Activated T-cell treated with anti-CD3 and anti-CD28 coated beads for 4 hours (primary cell): ENCODE measurements around the gene CAMK1G.

Source experiments
- DNase-seq: peaks from one replicate; pipeline ENCODE4 v3.0.0-alpha.2; 2020

The CAMK1G gene

DNA sequence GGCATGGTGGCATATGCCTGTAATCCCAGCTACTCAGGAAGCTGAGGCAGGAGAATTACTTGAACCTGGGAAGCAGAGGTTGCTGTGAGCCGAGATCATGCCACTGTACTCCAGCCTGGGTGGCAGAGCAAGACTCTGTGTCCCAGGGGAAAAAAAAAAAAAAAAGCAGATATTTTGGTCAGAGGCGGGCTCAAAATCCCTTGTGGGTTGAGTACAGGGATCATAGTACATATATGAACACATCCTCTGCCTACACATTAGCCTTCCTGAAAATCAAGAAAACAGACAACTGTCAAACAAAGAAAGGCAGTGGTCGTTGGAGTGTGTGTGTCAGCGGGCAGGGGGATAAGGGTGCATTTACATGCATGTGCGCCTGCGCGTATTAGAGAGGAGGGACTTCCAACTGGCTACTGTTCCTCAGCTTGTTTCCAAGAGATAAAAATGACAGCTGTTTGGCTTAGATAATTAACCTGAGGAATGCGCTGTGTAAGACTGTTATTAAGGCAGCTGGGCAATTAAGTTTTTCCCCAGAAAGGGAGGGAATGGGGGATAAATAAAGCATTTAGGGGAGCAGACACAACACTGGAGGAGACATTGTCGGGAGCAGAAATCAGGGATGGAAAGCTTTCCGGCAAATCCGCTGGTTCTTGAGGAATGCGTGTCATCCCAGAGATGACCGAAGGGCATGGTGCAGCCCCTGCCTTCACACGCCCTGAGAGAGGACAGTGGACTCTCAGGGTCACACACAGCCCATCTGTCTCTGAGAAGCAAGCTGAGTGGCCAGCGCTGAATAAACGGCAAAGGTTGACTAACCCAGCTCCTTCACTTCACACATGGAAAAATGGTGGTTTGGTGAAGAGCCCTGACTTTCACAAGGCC lies 62.3 kb downstream of the CAMK1G start:
- no peak for DNase-seq

DNA sequence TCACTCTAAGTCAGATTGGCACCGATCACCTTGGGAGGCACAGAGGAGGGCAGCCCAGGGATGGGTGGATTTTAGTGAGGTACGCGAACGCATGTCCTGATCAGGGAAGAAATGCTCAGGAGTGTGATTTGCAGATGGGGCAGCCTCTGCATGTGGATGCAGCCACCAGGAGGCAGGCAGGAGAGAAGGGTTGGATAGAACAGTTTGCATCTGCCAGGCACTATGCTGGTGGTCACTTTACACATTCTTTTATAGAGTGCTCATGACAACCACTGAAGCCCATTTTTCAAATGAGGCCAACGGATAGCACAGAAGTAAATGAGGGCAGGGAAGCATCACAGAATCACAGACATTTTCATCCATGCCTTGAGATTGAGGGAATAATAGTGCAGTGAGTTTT lies 63.0 kb downstream of the CAMK1G start:
- no peak for DNase-seq

DNA sequence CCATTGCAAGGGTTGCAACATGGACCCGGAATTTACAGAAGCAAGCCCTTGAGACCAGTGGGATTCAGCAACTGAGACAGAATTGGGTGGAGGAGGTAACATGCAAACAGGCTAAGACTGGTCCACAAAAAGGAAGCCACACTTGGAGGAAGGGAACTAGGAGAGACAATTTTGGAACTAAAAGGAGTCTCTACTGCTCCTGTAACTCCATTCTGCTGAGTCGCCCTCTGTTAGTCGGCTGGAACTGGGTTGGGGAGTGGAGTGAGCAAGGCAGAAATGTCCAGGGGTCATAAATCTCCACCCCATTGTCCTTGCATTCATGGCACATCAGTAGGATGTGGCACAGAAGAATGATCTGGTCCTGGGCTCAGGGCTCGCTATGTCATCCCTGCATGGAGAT lies 63.6 kb downstream of the CAMK1G start:
- DNase-seq = no peak

DNA sequence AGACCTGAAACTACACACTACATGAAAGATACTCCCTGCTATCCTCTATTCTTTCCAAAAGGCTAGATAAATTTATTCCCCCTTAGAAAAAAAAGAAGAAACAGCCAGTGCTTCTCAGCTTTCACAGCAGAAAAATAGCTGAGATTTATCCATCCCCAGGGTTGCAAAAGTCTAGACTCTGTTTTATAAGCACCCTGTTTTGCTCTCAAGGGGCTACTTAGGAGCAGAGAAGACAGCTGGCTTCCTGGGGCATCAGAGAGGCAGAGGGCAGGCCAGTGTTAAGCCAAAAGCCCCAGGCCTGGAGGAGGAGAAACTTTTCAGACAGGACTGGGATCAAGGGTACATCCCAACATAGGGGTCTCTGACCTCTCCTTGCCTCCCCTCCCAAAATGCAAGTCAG lies 64.8 kb downstream of the CAMK1G start:
- no peak for DNase-seq

DNA sequence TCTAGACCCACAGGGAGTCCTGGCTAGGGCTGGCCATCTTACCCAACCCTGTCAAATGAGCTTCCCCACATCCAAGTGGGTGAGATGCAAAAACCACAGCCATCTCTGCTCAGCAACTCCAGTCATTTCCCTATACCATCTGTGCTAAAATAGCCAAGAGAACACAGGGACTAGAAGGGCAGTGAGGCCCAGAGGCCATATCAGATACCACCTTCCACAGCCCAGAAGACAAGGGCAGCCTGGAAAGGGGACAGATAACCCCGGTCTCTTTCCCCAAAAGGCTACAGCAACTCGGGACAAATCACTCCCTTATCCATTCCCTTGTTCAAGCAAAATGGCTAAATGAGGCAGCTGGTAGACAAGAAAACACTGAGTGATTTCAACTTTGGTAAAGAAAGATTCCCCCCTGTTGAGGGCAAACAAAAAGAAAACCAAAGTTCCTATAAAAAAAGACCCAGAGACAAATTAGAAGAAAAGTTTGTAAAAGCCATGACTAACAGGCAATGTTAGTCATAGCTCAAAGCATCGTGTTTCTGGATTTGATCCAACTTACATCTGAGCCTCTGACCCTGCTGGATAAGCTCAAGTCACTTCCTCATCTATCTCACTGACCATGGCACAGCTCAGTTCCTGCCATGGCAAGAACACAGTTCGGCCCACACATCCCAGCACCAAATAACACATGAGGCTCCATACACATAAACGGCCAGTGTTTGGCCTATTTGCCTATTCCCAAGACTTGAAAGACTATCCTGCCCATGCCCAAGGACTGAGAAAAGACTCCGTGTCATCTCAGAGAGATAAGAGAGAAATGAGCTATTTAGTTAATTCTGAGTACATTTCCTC lies 65.6 kb downstream of the CAMK1G start:
- DNase-seq = no peak

DNA sequence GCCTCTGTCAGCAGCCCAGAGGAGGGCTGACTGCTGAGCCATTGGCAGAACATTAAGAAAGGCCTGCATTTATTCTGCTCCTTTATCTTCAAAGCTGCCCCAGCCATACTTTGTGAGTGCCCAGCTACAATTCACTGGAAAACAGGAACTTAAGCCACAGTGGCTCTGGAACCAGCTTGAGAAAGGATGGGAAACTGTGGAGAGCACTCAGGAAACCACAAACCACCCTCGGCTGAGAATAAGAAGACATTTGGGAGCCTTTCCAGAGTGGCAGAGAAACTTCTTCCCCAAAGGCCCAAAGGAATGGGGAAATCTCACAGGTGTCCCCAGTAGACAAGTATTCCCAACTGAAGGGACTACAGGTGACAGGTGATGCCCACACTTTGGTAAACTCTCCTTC lies 66.9 kb downstream of the CAMK1G start:
- no peak for DNase-seq

DNA sequence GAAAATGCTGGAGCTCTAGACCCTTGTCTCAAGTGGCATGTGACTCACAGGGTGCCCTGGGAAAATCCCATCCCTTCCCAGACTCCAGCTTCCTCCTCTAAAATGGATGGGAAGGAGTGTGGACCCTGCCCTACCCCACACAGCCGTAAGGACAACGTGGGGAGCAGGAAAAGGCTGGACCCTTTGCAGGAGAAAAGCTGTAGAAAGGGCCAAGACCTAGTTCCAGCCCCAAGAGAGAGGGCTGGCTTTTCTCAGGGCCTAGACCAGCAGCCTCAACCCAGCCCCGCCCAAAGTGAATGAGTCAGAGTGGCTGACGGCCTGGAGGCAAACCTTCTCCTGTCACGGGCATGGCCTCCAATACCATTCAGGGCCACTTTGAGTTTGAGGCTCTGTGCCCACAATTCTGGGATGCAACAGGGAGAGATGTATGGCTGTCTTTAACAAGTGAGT lies 67.6 kb downstream of the CAMK1G start:
- DNase-seq = peak; percentile 14

DNA sequence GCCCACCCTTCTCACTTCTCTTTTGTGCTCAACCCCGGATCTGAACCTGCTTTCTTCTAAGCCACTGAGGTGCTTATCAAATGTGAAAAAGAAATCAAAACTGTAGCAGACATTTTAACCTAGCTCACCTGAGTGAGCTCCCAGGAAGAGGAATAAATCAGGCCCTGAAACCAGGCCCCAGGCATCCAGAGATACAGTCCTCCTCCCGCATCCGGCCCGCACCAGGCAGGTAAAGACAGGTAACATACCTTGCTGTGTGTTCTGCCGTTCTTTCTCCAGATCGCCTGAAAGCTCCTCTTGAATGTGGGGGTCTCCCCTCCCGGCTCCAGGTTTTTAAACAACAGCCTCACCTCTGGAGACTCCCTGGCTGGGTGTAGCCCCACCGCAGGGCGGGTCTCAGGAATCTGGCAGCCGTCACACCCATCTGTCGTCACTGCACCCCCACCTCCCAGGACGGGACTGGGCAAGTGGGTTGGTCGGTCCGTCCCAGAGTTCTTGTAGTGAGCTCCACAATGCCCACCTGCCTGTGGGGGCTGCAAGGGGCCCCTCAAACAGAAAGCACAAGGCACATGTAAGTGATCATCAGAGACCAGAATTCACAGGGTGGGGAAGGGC lies 68.7 kb downstream of the CAMK1G start, which contains the start of gene LAMB3:
Gene LAMB3, minus strand, starts transcription at position 305 of the 615 bp plus-strand sequence. CDS start 1,481 bp downstream, outside the sequence.
- DNase-seq = no peak

DNA sequence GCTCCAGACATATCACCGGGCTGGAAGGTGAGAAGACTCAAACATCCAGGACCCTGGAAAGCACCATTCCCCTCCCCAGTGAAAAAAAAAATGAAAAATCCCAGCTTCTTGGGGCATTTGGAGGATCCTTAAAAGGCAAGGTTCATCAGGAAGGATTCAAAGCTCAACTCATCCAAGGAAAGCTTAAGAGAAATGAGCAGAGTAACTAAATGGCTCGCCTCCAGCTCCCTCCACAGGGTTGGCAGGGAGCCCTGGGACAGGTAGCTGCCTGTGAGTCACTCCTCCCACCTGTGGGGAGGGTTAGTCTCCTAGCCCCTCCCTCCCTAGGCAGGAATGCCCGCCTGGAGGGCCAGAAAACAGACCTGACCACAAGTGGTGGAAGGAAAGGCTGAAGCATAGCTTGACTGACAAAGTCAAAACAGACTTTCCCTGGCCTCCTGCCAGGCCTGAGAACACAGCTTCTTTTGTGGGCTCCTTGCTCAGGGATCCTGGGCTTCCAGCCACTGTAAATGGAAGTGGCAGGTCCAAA lies 69.4 kb downstream of the CAMK1G start:
- DNase-seq = peak; percentile 21

DNA sequence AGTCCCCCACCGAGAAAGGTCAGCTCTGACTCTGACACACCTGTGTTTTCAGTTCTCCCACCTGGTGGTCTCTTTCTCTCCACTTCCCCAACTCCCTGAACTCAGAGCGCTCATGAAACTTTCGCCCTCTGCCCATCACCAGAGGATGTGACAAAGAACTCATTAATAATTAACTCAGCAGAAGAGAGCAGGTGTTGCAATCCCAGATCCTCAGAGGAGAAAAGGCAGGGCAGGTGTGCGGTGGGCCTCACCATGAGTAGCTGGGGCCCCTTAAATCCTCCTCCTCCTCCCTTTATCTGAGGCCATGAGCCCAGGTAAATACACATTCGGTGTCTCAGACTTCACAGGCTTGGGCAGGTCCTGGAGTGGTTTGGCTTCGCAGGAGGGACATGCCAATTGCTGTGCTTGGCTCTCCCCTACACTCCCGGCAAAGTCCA lies 70.4 kb downstream of the CAMK1G start:
- no peak for DNase-seq

DNA sequence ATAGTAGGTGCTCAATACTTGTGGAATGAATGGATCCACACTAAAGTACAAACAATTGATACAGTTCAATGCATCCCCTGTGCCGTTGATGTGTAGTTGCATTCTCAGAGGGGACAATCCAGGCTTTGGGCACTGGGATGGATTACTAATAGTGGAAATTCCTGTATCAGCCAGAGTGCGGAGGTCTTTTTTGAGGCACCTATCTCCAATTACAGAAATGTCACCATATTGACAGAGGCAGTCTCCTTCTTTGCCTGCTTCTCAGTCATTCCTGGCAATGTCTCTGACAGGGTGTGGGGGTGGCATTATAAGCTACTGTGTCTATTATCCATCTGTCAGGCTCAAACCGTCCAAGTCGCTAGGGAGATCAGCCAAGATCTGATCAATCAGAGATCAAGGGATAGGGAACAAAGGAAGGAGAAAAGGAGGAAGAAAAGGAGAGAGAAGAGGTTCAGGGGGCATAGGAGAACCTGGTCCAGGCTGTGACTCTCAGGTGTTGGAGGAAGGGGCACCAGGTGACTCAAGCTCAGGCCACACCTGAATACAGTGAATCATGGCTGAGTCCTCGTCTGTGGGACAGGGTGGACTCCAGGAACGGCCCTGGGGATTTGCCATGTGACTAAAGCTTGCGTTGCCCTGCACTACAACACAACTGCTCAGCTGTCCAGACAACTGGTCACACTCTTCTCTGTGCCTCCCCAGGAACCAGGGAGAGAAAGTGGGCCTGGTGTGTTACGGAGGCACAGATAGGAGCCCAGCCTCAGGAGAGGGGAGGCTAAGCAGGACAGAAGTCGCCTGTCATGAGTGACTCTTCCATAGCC lies 72.1 kb downstream of the CAMK1G start:
- no peak for DNase-seq

DNA sequence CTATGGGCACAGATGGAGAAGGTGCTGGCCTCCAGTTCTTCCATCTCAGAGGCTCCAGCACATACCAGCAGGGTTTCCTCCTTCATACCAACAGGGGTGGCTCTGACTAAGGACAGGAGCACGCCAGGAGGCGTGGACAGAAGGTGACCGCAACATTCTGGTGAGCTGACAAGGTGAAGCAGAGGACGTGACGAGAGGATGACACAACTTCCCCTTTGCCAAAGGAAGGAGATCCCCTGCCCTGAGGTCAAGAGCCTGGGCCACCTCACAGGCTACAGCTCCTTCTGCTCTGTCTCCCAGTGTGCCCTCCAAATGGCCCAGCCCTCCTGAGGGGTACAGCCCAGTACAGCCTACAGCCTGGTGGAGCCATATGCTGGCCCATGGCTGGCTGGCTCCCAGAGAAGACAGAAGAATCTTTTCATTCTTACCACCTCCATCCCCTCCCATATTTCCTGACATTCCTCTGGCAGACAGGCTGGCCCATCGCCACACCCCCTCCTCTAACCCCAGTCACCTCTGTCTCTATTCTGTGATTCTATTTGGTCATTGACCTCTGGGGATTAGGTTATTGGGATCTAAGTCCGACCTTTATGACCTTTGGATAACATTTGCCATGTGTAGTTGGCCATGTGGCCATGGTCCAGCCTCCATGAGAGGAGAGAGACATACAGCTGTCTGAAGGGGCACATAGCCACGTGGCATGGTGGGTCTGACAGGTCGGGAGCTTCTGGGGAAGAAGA lies 73.8 kb downstream of the CAMK1G start:
- no peak for DNase-seq

DNA sequence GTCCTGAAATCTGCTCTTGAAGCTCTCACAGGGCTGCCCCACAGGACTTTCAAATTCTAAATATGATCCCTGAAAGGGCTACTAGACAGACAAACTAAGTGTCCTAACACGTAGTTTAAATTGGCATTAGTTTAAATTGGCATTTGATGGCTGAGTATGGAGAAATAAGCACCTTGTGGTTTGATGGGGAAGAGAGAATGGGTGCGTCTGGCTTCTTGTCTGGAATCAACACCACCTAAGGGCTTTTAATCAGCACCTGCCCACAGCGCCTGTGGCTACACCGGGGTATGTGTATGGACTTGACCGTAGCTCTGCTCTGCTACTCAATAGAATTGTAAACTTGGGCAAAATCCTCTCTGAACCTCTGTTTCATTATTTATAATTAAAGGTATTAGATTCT lies 74.4 kb downstream of the CAMK1G start:
- DNase-seq = no peak

DNA sequence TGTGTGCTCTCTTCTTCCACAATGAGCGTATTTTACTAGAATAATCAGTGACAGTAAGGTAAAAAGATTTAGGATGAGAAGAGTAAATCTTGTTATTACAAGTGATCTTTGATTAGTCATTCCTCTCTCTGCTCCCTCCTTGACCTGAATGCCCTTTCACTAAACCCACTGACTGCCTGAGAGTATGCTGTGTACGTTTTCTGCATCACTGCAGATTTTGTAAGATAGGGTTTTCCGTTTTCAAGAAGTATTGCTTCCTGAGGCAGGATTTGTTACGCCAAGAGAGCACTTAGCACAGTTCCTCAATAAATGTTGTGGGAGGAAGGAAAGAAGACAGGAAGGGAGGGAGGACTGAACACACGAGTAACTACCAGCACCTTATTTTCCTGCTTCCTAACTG lies 76.4 kb downstream of the CAMK1G start:
- no peak for DNase-seq

DNA sequence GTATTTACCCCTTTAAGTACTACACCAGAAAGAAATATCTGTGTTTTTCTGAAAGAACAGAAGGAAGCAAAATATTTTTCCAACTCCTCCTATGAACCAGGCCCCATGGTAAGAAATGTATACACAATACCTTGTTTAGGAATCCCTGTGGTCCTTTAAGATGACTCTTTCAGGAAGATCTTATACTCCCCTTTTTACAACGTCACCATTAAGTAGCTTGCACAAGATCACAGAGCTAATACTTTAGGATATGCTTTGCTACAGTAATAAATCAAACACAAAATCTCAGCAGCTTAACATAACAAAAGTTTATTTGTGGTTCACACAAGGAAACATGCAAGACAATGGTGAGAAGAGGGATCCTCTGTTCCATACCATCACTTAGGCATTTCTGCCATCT lies 77.6 kb downstream of the CAMK1G start:
- no peak for DNase-seq

DNA sequence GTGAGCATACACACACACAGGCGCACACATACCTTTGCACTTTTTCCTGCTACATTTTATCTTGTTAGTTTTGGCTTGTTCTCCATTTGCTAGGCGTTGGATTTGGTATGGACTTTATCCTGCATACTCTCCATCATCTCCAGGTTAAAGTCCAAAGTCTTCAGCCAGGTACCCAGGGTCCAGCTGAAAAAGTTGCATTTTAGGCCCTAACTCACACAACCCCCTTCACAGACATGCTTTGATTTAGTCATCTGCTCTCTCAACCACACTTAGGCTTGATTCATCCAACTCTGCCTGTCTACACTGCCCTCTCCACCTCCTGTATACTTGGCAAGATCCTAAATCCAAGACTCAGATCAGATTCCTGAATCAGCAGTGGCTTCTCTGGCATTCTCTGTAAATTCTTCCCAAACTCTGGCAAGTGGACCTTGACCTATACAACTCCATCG lies 79.4 kb downstream of the CAMK1G start:
- DNase-seq = no peak
